Kidney (tissue), 14 donors: ENCODE results near the gene EIF4A2. TPM values are rescaled to one million over a fixed set of nuclear protein-coding genes. Genes with fewer than 3 reads are reported as not detected.
A peak's percentile ranks its signal among the peaks of the same experiment; 100 is the strongest.
"Not testable (repeated sequence)": the region's sequence is repeated elsewhere in the genome, so short reads cannot be mapped to it uniquely, and the experiment has no call there.

Source experiments
- DNase-seq, 5 donors: peaks; one replicate each; pipeline ENCODE4 v3.0.0-alpha.2; 2013 to 2020
- FAIRE-seq: peaks from 2 replicates; lab custom pipeline; 2012; peaks lifted over from hg19 to GRCh38; lab: Jason Lieb, UNC
- H3K27ac ChIP-seq, 2 donors: one replicate each; pipeline ENCODE4 v1.7.0; 2013; ENCODE audit warnings: low read depth in 2 of 2, low read length in 2 of 2, inconsistent platforms in 1 of 2
- H3K27me3 ChIP-seq: one replicate; pipeline ENCODE4 v1.7.1; 2013; ENCODE audit warnings: low read length, inconsistent platforms; ENCODE audit not compliant: control insufficient read depth, insufficient read depth
- H3K36me3 ChIP-seq, 3 donors: one replicate each; pipeline versions ENCODE4 v1.7.0 to v1.7.1; 2013; ENCODE audit warnings: low read length in 3 of 3, control low read depth in 1 of 3, inconsistent platforms in 1 of 3; ENCODE audit not compliant: insufficient read depth in 3 of 3, control insufficient read depth in 2 of 3
- H3K4me1 ChIP-seq, 3 donors: one replicate each; pipeline versions ENCODE4 v1.7.0 to v1.7.1; 2013; ENCODE audit warnings: low read length in 3 of 3, inconsistent platforms in 1 of 3, low read depth in 1 of 3; ENCODE audit not compliant: control insufficient read depth in 2 of 3, insufficient read depth in 2 of 3
- H3K4me3 ChIP-seq, 3 donors: one replicate each; pipeline versions ENCODE4 v1.7.0 to v1.8.1; 2013; ENCODE audit warnings: low read length in 3 of 3, control low read depth in 1 of 3, inconsistent platforms in 1 of 3
- H3K9ac ChIP-seq, 3 donors: one replicate each; pipeline versions ENCODE4 v1.7.0 to v1.7.1; 2013; ENCODE audit warnings: low read length in 3 of 3, control low read depth in 1 of 3, inconsistent platforms in 1 of 3
- H3K9me3 ChIP-seq, 3 donors: one replicate each; pipeline versions ENCODE4 v1.7.0 to v1.7.1; 2013; ENCODE audit warnings: low read length in 3 of 3, control low read depth in 1 of 3, inconsistent platforms in 1 of 3; ENCODE audit not compliant: control insufficient read depth in 2 of 3, insufficient read depth in 1 of 3
- intact Hi-C: fragments of 100-400 bp; cut with DNase I; formaldehyde crosslinking; loops from one replicate; pipeline ENCODE4 v1.11.1; 2022
- polyA plus RNA-seq: library from polyadenylated mRNA; stranded (reverse); fragments of 350-450 nt; fragmentation: Illumina TruSeq; extraction: RNeasy Lipid Tissue Mini Kit (QIAGEN cat#74804); gene quantifications from one replicate; pipeline ENCODE4 v1.2.3, GENCODE V29; 2014; ENCODE audit warnings: low read depth, low replicate concordance; ENCODE audit not compliant: insufficient read depth
- total RNA-seq: library from RNA; stranded (reverse); fragmentation: NEBNext Ultra II Directional; extraction: Animal tissue kit (Norgen Biotek cat#: 25700); gene quantifications from one replicate; pipeline ENCODE4 v1.2.1, GENCODE V29; 2021
- TF ChIP-seq, protein P1 (sequence below): IDR thresholded peaks from 3 replicates; pipeline ENCODE4 v1.5.1; 2012; ENCODE audit warnings: mild to moderate bottlenecking, moderate library complexity, borderline replicate concordance; ENCODE audit not compliant: insufficient read depth; ENCODE audit errors: extremely low read depth
- donor health status: control.
- donor health status: control.
- donor health status: control.
- donor health status: control.
- donor health status: control.
- donor health status: DM: yes; HTN: yes; CAD: no.
- donor health status: Normal renal cell carcinoma (clear cell type).

Gene EIF4A2
- total and polyA plus RNA-seq, 2 donors from 2014 or later, result 310 to 333 TPM

DNA sequence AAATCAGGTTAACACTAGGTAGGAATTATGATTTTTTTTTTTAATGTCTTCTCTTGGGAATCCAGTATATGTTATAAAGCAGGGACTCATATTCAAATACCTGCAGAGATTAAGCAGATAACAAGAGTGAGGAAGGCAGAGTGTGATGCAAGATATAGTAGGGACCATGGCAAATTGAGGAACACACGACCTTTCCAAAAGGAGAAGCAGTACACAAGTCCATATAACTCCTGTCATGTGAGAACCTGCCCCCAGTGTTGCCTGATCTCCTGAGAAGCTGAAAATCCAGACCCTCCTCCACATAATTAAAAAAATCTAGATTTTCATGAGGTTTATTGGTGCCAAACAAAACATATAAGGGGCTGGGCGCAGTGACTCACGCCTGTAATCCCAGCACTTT lies 19.3 kb downstream of the EIF4A2 start:
- Histone ChIP-seq H3K27ac (no peak overlapping the region), H3K36me3 (peaks cover 0 to 4% (median 3%) of the 10 kb centered on the region in 3 donors), H3K9ac (no peak overlapping the region), H3K4me3 (no peak overlapping the region), H3K27me3 (no peaks in the 10 kb centered on the region), H3K4me1 (peaks cover 0 to 10% (median 5%) of the 10 kb centered on the region in 3 donors), H3K9me3 (no peaks in the 10 kb centered on the region)
- intact Hi-C loops, result no loop called here
- TF ChIP-seq, protein P1, sequence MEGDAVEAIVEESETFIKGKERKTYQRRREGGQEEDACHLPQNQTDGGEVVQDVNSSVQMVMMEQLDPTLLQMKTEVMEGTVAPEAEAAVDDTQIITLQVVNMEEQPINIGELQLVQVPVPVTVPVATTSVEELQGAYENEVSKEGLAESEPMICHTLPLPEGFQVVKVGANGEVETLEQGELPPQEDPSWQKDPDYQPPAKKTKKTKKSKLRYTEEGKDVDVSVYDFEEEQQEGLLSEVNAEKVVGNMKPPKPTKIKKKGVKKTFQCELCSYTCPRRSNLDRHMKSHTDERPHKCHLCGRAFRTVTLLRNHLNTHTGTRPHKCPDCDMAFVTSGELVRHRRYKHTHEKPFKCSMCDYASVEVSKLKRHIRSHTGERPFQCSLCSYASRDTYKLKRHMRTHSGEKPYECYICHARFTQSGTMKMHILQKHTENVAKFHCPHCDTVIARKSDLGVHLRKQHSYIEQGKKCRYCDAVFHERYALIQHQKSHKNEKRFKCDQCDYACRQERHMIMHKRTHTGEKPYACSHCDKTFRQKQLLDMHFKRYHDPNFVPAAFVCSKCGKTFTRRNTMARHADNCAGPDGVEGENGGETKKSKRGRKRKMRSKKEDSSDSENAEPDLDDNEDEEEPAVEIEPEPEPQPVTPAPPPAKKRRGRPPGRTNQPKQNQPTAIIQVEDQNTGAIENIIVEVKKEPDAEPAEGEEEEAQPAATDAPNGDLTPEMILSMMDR, result no peak
- FAIRE-seq (no peak), DNase-seq (no peak)

DNA sequence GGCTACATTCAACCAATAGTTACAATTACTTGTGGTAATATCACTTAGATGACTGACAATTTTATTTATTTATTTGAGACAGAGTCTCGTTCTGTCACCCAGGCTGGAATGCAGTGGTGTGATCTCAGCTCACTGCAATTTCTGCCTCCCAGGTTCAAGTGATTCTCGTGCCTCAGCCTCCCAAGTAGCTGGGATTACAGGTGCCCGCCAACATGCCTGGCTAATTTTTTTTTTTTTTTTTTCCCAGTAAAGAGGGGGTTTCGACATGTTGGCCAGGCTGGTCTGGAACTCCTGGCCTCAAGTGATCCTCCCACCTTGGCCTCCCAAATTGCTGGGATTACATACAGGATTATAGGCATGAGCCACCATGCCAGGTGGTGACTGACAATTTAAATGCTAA lies 20.1 kb downstream of the EIF4A2 start:
- FAIRE-seq, intact Hi-C loops, H3K36me3 ChIP-seq: not testable (repeated sequence)

DNA sequence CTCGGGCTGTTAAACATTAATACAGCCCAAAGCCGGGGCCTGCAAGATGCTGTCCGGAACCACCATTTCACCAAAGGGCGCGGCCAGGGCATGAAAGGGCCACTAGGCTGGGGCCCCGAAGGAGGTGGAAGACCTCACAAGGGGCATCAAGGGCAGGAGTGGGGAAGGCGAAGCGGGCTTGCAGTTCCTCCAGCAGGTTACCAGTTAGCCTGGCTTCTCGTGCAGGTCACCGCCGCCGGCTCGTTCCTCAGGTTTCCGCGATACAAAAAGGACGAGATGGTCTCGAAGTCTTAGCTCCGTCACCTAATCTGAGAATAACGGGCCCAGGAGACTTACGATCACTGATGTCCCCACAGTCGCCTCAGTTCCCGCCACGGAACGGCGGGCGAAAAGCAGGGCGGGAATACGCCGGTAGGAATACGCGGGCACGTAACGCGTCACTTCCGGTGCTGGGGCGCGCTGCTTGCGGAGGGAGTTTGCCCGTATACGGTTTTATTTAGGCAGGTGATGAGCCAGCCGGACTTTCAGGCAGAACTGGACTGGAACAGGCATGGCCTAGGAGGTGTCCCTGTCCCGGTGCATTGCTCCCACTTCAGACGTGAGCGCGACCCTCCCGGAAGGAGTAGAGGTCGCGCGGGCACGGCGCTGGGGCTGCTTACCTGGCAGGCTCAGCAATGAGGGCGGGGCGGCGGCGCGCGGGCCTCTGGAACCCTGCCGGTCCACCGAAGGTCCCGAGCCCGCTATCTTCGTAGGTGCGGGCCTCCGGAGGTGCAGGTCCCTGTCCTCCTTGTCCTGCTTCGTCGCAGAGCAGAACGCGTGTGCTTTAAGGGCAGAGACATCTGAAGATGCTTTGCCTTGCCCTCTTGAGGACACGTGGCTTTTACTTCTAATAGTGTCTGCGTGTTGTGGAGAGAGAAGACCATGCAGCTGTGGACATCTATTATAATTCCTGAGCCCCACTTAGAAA lies 23.0 kb downstream of the EIF4A2 start, which contains the start of gene RFC4:
Gene RFC4, minus strand, starts transcription at position 394 of the 967 bp plus-strand sequence. CDS start 1,769 bp downstream, outside the sequence.
- H3K4me1 ChIP-seq, result peaks cover 0 to 10% (median 5%) of the 10 kb centered on the region in 3 donors
- H3K36me3 ChIP-seq, result no peaks in the 10 kb centered on the region
- H3K9me3 ChIP-seq, result no peaks in the 10 kb centered on the region
- H3K27ac ChIP-seq, result peak within 1 kb of the TSS; percentile 96
- no peaks in the 10 kb centered on the region for H3K27me3 ChIP-seq
- peak within 1 kb of the TSS; percentile 81 to 97 (median 95) for H3K4me3 ChIP-seq
- intact Hi-C loops, result no loop called here
- DNase-seq (peak; percentile 89 to 96 (median 93)), FAIRE-seq (no peak)
- TF ChIP-seq, protein P1, result no peak
- H3K9ac ChIP-seq, result peak within 1 kb of the TSS; percentile 85 to 97 (median 95)

More for the DNA sequence above, 20.1 kb downstream of the EIF4A2 start:
- H3K4me1 ChIP-seq, H3K9ac ChIP-seq, H3K4me3 ChIP-seq, H3K27ac ChIP-seq, DNase-seq, H3K9me3 ChIP-seq, H3K27me3 ChIP-seq: not testable (repeated sequence)

DNA sequence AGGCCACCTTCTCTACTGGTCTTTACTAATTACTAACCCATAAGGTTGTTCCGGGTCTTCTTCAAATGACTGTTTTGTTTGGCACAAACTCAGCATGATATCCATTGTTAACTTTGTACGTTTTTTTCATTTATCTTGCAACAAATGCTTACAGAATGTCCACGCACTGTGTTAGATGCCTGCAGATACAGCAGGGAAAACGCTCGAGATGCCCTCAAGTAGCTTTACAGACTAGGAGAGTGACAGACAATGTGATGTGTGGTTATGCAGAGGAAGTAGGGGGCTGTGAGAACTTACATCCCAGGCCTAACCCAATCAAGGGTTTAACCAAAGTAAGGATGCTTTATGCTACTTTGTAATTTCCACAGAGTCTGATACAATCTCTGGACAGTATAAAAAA lies 23.9 kb downstream of the EIF4A2 start:
- Histone ChIP-seq H3K4me1 (peaks cover 0 to 10% (median 5%) of the 10 kb centered on the region in 3 donors), H3K9me3 (no peaks in the 10 kb centered on the region), H3K9ac (peak overlapping the region in 2 of 3 donors; percentile 85 to 97), H3K27ac (no peak overlapping the region), H3K36me3 (no peaks in the 10 kb centered on the region), H3K27me3 (no peaks in the 10 kb centered on the region), H3K4me3 (peak overlapping the region in 2 of 3 donors; percentile 81 to 95)
- DNase-seq, result no peak
- no peak for FAIRE-seq
- TF ChIP-seq, protein P1, result no peak
- intact Hi-C loops, result no loop called here
